IMR-90 (cell line): Measurements from ENCODE around the gene RENBP. TPM values are rescaled to one million over a fixed set of nuclear protein-coding genes. Genes with fewer than 3 reads are reported as not detected.
A peak's percentile ranks its signal among the peaks of the same experiment; 100 is the strongest.

Experiments used
- ATAC-seq: fragments of 200-7000 bp; cut with Tn5 transposase; 2 replicates; pipeline ENCODE4 v1.9.1; 2020; ENCODE audit warnings: low read depth, mild to moderate bottlenecking, moderate library complexity
- BruUV-seq: library from RNA; stranded (reverse); fragments of 400-500 nt; replicated peaks from 2 replicates; lab custom pipeline; 2021; lab: Mats Ljungman, UMichigan
- CTCF ChIA-PET: fragments of 300-600 bp; formaldehyde crosslinking; extraction: SDS; loops from one replicate; lab custom pipeline; 2021; ENCODE audit warnings: antibody characterized with exemption; lab: Yijun Ruan, JAX
- POLR2A ChIA-PET: fragments of 300-600 bp; sonication (Branson Sonifier 250); formaldehyde crosslinking; loops from one replicate; lab custom pipeline; 2022; ENCODE audit warnings: antibody characterized with exemption; ENCODE audit not compliant: unreplicated experiment; lab: Charles Lee
- DNase-seq: peaks from one replicate; pipeline ENCODE4 v3.0.0; 2013
- H2AFZ ChIP-seq: replicated peaks from 2 replicates; pipeline ENCODE3; 2013; ENCODE audit warnings: low read length, mild to moderate bottlenecking; ENCODE audit not compliant: poor library complexity
- H2AK5ac ChIP-seq: 2 replicates; pipeline ENCODE4 v1.6.1; 2013; ENCODE audit warnings: low read depth, low read length, inconsistent platforms
- H2AK9ac ChIP-seq: replicated peaks from 2 replicates; pipeline ENCODE3; 2013; ENCODE audit warnings: mild to moderate bottlenecking, low read depth, low read length, moderate library complexity; ENCODE audit not compliant: poor library complexity
- H2BK120ac ChIP-seq: 2 replicates; pipeline ENCODE4 v1.6.1; 2013; ENCODE audit warnings: low read depth, low read length, inconsistent platforms
- H2BK15ac ChIP-seq: 3 replicates; pipeline ENCODE4 v1.6.1; 2013; ENCODE audit warnings: low read depth, low read length, inconsistent platforms
- H2BK20ac ChIP-seq: 2 replicates; pipeline ENCODE4 v1.6.1; 2013; ENCODE audit warnings: low read depth, mild to moderate bottlenecking, inconsistent platforms, low read length, moderate library complexity
- H2BK5ac ChIP-seq: 2 replicates; pipeline ENCODE4 v1.6.1; 2013; ENCODE audit warnings: mild to moderate bottlenecking, low read depth, low read length, inconsistent platforms; ENCODE audit not compliant: poor library complexity, severe bottlenecking
- H3K14ac ChIP-seq: replicated peaks from 2 replicates; pipeline ENCODE4 v1.6.1; 2013; ENCODE audit warnings: low read depth, low read length, inconsistent platforms
- H3K18ac ChIP-seq: 2 replicates; pipeline ENCODE4 v1.6.1; 2013; ENCODE audit warnings: low read depth, low read length, control low read depth
- H3K23ac ChIP-seq: 2 replicates; pipeline ENCODE4 v1.6.1; 2013; ENCODE audit warnings: low read depth, low read length, inconsistent platforms
- H3K27ac ChIP-seq: 2 replicates; pipeline ENCODE4 v1.5.1; 2013; ENCODE audit warnings: mild to moderate bottlenecking, control low read depth, low read length; ENCODE audit not compliant: insufficient read depth
- H3K27me3 ChIP-seq: 2 replicates; pipeline ENCODE4 v1.6.1; 2013; ENCODE audit warnings: low read length; ENCODE audit not compliant: control insufficient read depth, insufficient read depth
- H3K36me3 ChIP-seq: 2 replicates; pipeline ENCODE4 v1.6.1; 2013; ENCODE audit warnings: low read length, mixed read lengths; ENCODE audit not compliant: control insufficient read depth, insufficient read depth
- H3K4ac ChIP-seq: 2 replicates; pipeline ENCODE4 v1.6.1; 2013; ENCODE audit warnings: low read depth, low read length, inconsistent platforms
- H3K4me1 ChIP-seq: 2 replicates; pipeline ENCODE4 v1.6.1; 2013; ENCODE audit warnings: low read length, mixed read lengths; ENCODE audit not compliant: control insufficient read depth, insufficient read depth
- H3K4me2 ChIP-seq: 2 replicates; pipeline ENCODE4 v1.6.1; 2013; ENCODE audit warnings: low read depth, mild to moderate bottlenecking, control low read depth, low read length, moderate library complexity
- H3K4me3 ChIP-seq: 2 replicates; pipeline ENCODE4 v1.5.1; 2013; ENCODE audit warnings: low read depth, mild to moderate bottlenecking, control low read depth, low read length, moderate library complexity; ENCODE audit not compliant: insufficient read depth
- H3K56ac ChIP-seq: 2 replicates; pipeline ENCODE4 v1.6.1; 2013; ENCODE audit warnings: low read length, inconsistent platforms; ENCODE audit not compliant: insufficient read depth; ENCODE audit errors: extremely low read depth
- H3K79me1 ChIP-seq, 2 experiments: 2 replicates each; pipeline ENCODE4 v1.6.1; 2013; ENCODE audit warnings: low read length in 2 of 2, inconsistent platforms in 1 of 2, low read depth in 1 of 2
- H3K9ac ChIP-seq: 2 replicates; pipeline ENCODE4 v1.6.1; 2013; ENCODE audit warnings: low read depth, low read length, control low read depth
- H3K9me1 ChIP-seq: 2 replicates; pipeline ENCODE4 v1.6.1; 2013; ENCODE audit warnings: low read length, inconsistent platforms; ENCODE audit not compliant: insufficient read depth
- H3K9me3 ChIP-seq: 2 replicates; pipeline ENCODE4 v1.6.1; 2013; ENCODE audit warnings: low read length; ENCODE audit not compliant: control insufficient read depth, insufficient read depth
- H4K20me1 ChIP-seq: 2 replicates; pipeline ENCODE4 v1.6.1; 2013; ENCODE audit warnings: low read length, inconsistent platforms; ENCODE audit not compliant: insufficient read depth
- H4K5ac ChIP-seq: 2 replicates; pipeline ENCODE4 v1.6.1; 2013; ENCODE audit warnings: mild to moderate bottlenecking, low read depth, low read length, control low read depth
- H4K8ac ChIP-seq, 2 experiments: 2 replicates each; pipeline ENCODE4 v1.6.1; 2013; ENCODE audit warnings: low read depth in 2 of 2, low read length in 2 of 2, control low read depth in 1 of 2, inconsistent platforms in 1 of 2
- H4K91ac ChIP-seq: 2 replicates; pipeline ENCODE4 v1.6.1; 2013; ENCODE audit warnings: low read depth, low read length, inconsistent platforms; ENCODE audit not compliant: insufficient read depth
- BHLHE40 ChIP-seq: fragments of 150-350 bp; IDR thresholded peaks from 2 replicates; pipeline ENCODE4 v1.6.1; 2016; ENCODE audit warnings: mild to moderate bottlenecking, low read depth, low read length
- CEBPB ChIP-seq: IDR thresholded peaks from 2 replicates; pipeline ENCODE4 v1.6.1; 2012; ENCODE audit warnings: low read depth, low read length, improper control_type of control experiment
- CHD1 ChIP-seq: IDR thresholded peaks from 2 replicates; pipeline ENCODE4 v1.6.1; 2012; ENCODE audit warnings: low read depth, low read length, improper control_type of control experiment
- FOS ChIP-seq: fragments of 150-350 bp; IDR thresholded peaks from 2 replicates; pipeline ENCODE4 v1.6.1; 2016; ENCODE audit warnings: low read depth, low read length
- MAFK ChIP-seq: IDR thresholded peaks from 2 replicates; pipeline ENCODE4 v1.6.1; 2012; ENCODE audit warnings: low read depth, low read length, improper control_type of control experiment
- MAZ ChIP-seq: IDR thresholded peaks from 2 replicates; pipeline ENCODE4 v1.6.1; 2012; ENCODE audit warnings: low read depth, mild to moderate bottlenecking, low read length, improper control_type of control experiment, moderate library complexity, borderline replicate concordance
- MXI1 ChIP-seq: IDR thresholded peaks from 2 replicates; pipeline ENCODE4 v1.6.1; 2012; ENCODE audit warnings: low read depth, mild to moderate bottlenecking, low read length, moderate library complexity, borderline replicate concordance
- POLR2A ChIP-seq: IDR thresholded peaks from 2 replicates; pipeline ENCODE4 v1.6.1; 2012; ENCODE audit warnings: mild to moderate bottlenecking, low read depth, low read length
- RAD21 ChIP-seq: IDR thresholded peaks from 2 replicates; pipeline ENCODE4 v1.6.1; 2012; ENCODE audit warnings: low read length, improper control_type of control experiment
- RCOR1 ChIP-seq: IDR thresholded peaks from 2 replicates; pipeline ENCODE4 v1.6.1; 2012; ENCODE audit warnings: mild to moderate bottlenecking, low read length, improper control_type of control experiment; ENCODE audit not compliant: insufficient replicate concordance
- RFX5 ChIP-seq: IDR thresholded peaks from 2 replicates; pipeline ENCODE4 v1.8.0; 2012; ENCODE audit warnings: low read depth, mild to moderate bottlenecking, low read length, moderate library complexity
- WGBS, 2 experiments: methylation state at CpG; one replicate each; pipeline versions ENCODE4 v1.1.5 to v1.1.7; 2013; ENCODE audit warnings: missing lambda C conversion rate in 2 of 2; ENCODE audit not compliant: insufficient read length in 1 of 2; ENCODE audit errors: extremely low coverage in 2 of 2; 5-methylcytosine and 5-hydroxymethylcytosine counted together
- dilution Hi-C: fragments of 300-500 bp; cut with HindIII; formaldehyde crosslinking; loops from one replicate; pipeline ENCODE4 v1.14.3; 2018; ENCODE audit warnings: low sequenced_read_pairs; ENCODE audit not compliant: unreplicated experiment
- in situ Hi-C: fragments of 300-500 bp; cut with MboI; formaldehyde crosslinking; loops from 3 replicates; pipeline ENCODE4 v1.14.3; 2019; ENCODE audit warnings: low sequenced_read_pairs, inconsistent platforms, mixed read lengths
- intact Hi-C: fragments of 100-400 bp; cut with micrococcal nuclease; formaldehyde crosslinking; loops from 2 replicates; pipeline ENCODE4 v1.10.0; 2022
- polyA plus RNA-seq, 3 experiments: library from polyadenylated mRNA; depleted of rRNA; stranded (reverse); fragments of >200 nt; gene quantifications; 2 replicates each; pipeline ENCODE4 v1.2.3, GENCODE V29; 2012; ENCODE audit warnings: low replicate concordance in 1 of 3
- total RNA-seq: library from RNA; depleted of rRNA; stranded (reverse); fragments of >200 nt; gene quantifications from 2 replicates; pipeline ENCODE4 v1.2.3, GENCODE V29; 2012
- TF ChIP-seq, protein P1 (sequence below): fragments of 150-350 bp; IDR thresholded peaks from 2 replicates; pipeline ENCODE4 v1.6.1; 2016; ENCODE audit warnings: low read depth, mild to moderate bottlenecking, low read length, moderate library complexity, borderline replicate concordance
- TF ChIP-seq, protein P2 (sequence below): conservative IDR thresholded peaks from 2 replicates; pipeline ENCODE4 v1.5.1; 2012; ENCODE audit warnings: mild to moderate bottlenecking, low read depth, low read length, improper control_type of control experiment
- TF ChIP-seq, protein P3 (sequence below): fragments of 150-350 bp; IDR thresholded peaks from 2 replicates; pipeline ENCODE4 v1.6.1; 2017; ENCODE audit warnings: mild to moderate bottlenecking, antibody characterized with exemption, low read length, low read depth

RENBP gene
- total and polyA plus RNA-seq, 2 of the 4 experiments (the other 2 are of a cell fraction): 0.15 to 0.18 TPM

DNA sequence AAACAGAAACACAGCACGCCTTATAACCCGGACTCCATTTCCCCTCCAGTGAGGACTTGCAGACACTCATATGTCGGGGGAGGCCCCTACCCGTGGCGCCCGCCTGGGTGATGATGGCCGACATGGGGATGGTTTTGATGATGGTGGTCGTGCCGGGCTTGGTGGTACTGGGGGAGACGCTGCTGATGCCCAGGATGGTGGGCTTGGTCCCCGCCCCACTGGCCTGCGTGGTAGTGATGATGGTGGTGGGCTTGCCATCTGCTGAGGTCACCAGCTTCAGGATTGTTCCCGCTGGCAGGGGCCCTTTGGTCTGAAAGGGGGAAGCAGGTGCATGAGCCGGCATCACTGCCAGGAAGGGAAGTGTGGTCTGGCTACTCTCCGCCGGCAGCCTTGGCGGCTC lies 12.8 kb upstream of the RENBP start:
- DNase-seq (no peak), ATAC-seq (no peak)
- dilution Hi-C loops (no loop called here), in situ Hi-C loops (no loop called here), intact Hi-C loops (no loop called here)
- Histone ChIP-seq H3K27me3 (no peaks in the 10 kb centered on the region), H2BK20ac (no peak overlapping the region), H3K14ac (no peak overlapping the region), H4K5ac (no peak overlapping the region), H2AFZ (no peak overlapping the region), H4K8ac (no peak overlapping the region), H2BK5ac (no peak overlapping the region), H3K4ac (no peak overlapping the region), H3K79me1 (peaks cover 2 to 13% of the 10 kb centered on the region in 2 experiments), H2BK15ac (no peak overlapping the region), H3K4me2 (no peak overlapping the region), H3K4me3 (no peak overlapping the region), H3K9me3 (no peaks in the 10 kb centered on the region), H3K18ac (no peak overlapping the region), H2BK120ac (no peak overlapping the region), H3K23ac (no peak overlapping the region), H4K91ac (no peak overlapping the region), H2AK9ac (no peak overlapping the region), H3K56ac (no peak overlapping the region), H3K27ac (no peak overlapping the region), H3K4me1 (peaks cover 4% of the 10 kb centered on the region), H3K9me1 (no peaks in the 10 kb centered on the region), H3K9ac (no peak overlapping the region), H2AK5ac (no peak overlapping the region), H4K20me1 (peaks cover 4% of the 10 kb centered on the region; the same call in 1 of the 2 replicates), H3K36me3 (peaks cover 85% of the 10 kb centered on the region)
- BruUV-seq: TSS peak; percentile 30
- POLR2A ChIA-PET: no interaction called here
- CTCF ChIA-PET: no interaction called here
- 100% methylated on average over 1 of the region's 17 CpGs; no CpG with 5 or more reads in 1 of the 2 experiments for WGBS, 2 experiments
- TF ChIP-seq CHD1 (no peak), RAD21 (no peak), MXI1 (no peak), FOS (no peak), BHLHE40 (no peak), RCOR1 (no peak), RFX5 (no peak), POLR2A (no peak), CEBPB (no peak), MAFK (no peak), MAZ (no peak)
- TF ChIP-seq, protein P1, sequence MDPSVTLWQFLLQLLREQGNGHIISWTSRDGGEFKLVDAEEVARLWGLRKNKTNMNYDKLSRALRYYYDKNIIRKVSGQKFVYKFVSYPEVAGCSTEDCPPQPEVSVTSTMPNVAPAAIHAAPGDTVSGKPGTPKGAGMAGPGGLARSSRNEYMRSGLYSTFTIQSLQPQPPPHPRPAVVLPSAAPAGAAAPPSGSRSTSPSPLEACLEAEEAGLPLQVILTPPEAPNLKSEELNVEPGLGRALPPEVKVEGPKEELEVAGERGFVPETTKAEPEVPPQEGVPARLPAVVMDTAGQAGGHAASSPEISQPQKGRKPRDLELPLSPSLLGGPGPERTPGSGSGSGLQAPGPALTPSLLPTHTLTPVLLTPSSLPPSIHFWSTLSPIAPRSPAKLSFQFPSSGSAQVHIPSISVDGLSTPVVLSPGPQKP: no peak
- TF ChIP-seq, protein P2, sequence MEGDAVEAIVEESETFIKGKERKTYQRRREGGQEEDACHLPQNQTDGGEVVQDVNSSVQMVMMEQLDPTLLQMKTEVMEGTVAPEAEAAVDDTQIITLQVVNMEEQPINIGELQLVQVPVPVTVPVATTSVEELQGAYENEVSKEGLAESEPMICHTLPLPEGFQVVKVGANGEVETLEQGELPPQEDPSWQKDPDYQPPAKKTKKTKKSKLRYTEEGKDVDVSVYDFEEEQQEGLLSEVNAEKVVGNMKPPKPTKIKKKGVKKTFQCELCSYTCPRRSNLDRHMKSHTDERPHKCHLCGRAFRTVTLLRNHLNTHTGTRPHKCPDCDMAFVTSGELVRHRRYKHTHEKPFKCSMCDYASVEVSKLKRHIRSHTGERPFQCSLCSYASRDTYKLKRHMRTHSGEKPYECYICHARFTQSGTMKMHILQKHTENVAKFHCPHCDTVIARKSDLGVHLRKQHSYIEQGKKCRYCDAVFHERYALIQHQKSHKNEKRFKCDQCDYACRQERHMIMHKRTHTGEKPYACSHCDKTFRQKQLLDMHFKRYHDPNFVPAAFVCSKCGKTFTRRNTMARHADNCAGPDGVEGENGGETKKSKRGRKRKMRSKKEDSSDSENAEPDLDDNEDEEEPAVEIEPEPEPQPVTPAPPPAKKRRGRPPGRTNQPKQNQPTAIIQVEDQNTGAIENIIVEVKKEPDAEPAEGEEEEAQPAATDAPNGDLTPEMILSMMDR: no peak
- TF ChIP-seq, protein P3, sequence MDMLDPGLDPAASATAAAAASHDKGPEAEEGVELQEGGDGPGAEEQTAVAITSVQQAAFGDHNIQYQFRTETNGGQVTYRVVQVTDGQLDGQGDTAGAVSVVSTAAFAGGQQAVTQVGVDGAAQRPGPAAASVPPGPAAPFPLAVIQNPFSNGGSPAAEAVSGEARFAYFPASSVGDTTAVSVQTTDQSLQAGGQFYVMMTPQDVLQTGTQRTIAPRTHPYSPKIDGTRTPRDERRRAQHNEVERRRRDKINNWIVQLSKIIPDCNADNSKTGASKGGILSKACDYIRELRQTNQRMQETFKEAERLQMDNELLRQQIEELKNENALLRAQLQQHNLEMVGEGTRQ: no peak
